Heart left ventricle (tissue), 16 donors: ENCODE measurements around the gene USP14. TPM values are rescaled to one million over a fixed set of nuclear protein-coding genes. Genes with fewer than 3 reads are reported as not detected.

Experiments
- ATAC-seq, 4 donors: fragments of 200-7000 bp; cut with Tn5 transposase; one replicate each; pipeline ENCODE4 v1.9.1; 2020 to 2022; ENCODE audit warnings: moderate library complexity in 4 of 4, mild to moderate bottlenecking in 3 of 4, moderate number of reproducible peaks in 1 of 4
- DNase-seq, 5 donors: peaks; one replicate each; pipeline ENCODE4 v3.0.0-alpha.2; 2020
- H3K27ac ChIP-seq, 12 donors: fragments of 200-600 bp; sonication (generic) in 4 of 12; one replicate each; pipeline versions ENCODE4 v1.5.0 to v1.8.0; 2016 to 2022; ENCODE audit warnings: mild to moderate bottlenecking in 2 of 12
- H3K27me3 ChIP-seq, 9 donors: fragments of 200-600 bp; sonication (generic) in 2 of 9; one replicate each; pipeline versions ENCODE4 v1.5.1 to v1.8.0; 2016 to 2022; ENCODE audit warnings: mild to moderate bottlenecking in 3 of 9
- H3K36me3 ChIP-seq, 9 donors: fragments of 200-600 bp; sonication (generic) in 2 of 9; one replicate each; pipeline versions ENCODE4 v1.5.0 to v1.8.0; 2018 to 2022; ENCODE audit warnings: mild to moderate bottlenecking in 2 of 9
- H3K4me1 ChIP-seq, 12 donors: fragments of 200-600 bp; sonication (generic) in 4 of 12; one replicate each; pipeline versions ENCODE4 v1.5.0 to v1.8.0; 2016 to 2022; ENCODE audit warnings: mild to moderate bottlenecking in 3 of 12
- H3K4me3 ChIP-seq, 12 donors: fragments of 200-600 bp; sonication (generic) in 4 of 12; one replicate each; pipeline versions ENCODE4 v1.5.0 to v1.8.0; 2017 to 2022; ENCODE audit warnings: mild to moderate bottlenecking in 9 of 12, moderate library complexity in 4 of 12
- H3K9me3 ChIP-seq, 12 donors: fragments of 200-600 bp; sonication (generic) in 4 of 12; one replicate each; pipeline versions ENCODE4 v1.5.0 to v1.8.0; 2016 to 2022; ENCODE audit warnings: mild to moderate bottlenecking in 1 of 12
- POLR2A ChIP-seq, 2 donors: fragments of 450-650 bp; IDR thresholded peaks; one replicate each; pipeline ENCODE4 v1.6.1; 2017; ENCODE audit warnings: antibody characterized with exemption in 2 of 2, mild to moderate bottlenecking in 2 of 2, moderate library complexity in 2 of 2
- WGBS, 4 donors: extraction: QIAGEN DNeasy Blood & Tissue Kit in 2 of 4; methylation state at CpG; one replicate each; pipeline versions ENCODE4 v1.1.5 to v1.1.7; 2013 to 2018; 5-methylcytosine and 5-hydroxymethylcytosine counted together
- intact Hi-C, 10 donors: fragments of 100-400 bp; cut with DNase I; formaldehyde crosslinking; loops; one replicate each; pipeline versions ENCODE4 v1.11.1 to v1.14.2; 2022
- polyA plus RNA-seq, 2 donors: library from polyadenylated mRNA; stranded (reverse); fragments of 200-250 nt; gene quantifications; one replicate each; pipeline ENCODE4 v1.2.3, GENCODE V29; 2013
- total RNA-seq, 9 donors: library from RNA; depleted of rRNA in 2 of 9; stranded (reverse); fragments of >200 nt in 2 of 9; fragmentation: NEBNext Ultra II Directional in 3 of 9; extraction: Animal tissue kit (Norgen Biotek cat#: 25700) in 3 of 9; gene quantifications; one replicate each; pipeline versions ENCODE4 v1.1.0 to v1.2.4, GENCODE V29; 2016 to 2023
- TF ChIP-seq, protein P1 (sequence below), 12 donors: fragments of 200-600 bp; sonication (generic) in 4 of 12; IDR thresholded peaks; one replicate each; pipeline versions ENCODE4 v1.5.0 to v1.8.0; 2018 to 2022; ENCODE audit warnings: antibody characterized with exemption in 12 of 12, mild to moderate bottlenecking in 5 of 12
- donor health status: ischemic (EF 13 %, LVEDD 7.1; RV severe dilation, severe dysfunction).
- donor health status: healthy with polysubstance abuse.
- donor health status: DM: no; HTN: yes; CAD: no.
- donor health status: DM: no; HTN: no; CAD: no.
- donor health status: ischemic (EF 25% LVEDD 6.9; RV normal size, moderate dysfunction).
- donor health status: ischemic (EF 25% LVEDD 5.7; RV mildly dilated, moderate dysfunction).
- donor health status: healthy.
- donor health status: DM: yes; HTN: yes; CAD: no.
- donor health status: ischemic (EF 35%, LVEDD 5.7; RV mildly dilated, moderate dysfunction).
- donor health status: nonischemic (EF 11% LVEDD 7.7; RV severe dilation, severe dysfunction).
- donor health status: DM: yes; HTN: yes; CAD: no.
- donor health status: PGD.
- donor health status: ischemic (EF 29% LVEDD 5.4; RV normal size, mild dysfunction).
- donor health status: nonischemic (EF 23%, LVEDD 6.1; RV moderate dilation, normal function).

Gene USP14
- total and polyA plus RNA-seq, 11 donors: 16.5 to 61.5 (median 47.7) TPM

DNA sequence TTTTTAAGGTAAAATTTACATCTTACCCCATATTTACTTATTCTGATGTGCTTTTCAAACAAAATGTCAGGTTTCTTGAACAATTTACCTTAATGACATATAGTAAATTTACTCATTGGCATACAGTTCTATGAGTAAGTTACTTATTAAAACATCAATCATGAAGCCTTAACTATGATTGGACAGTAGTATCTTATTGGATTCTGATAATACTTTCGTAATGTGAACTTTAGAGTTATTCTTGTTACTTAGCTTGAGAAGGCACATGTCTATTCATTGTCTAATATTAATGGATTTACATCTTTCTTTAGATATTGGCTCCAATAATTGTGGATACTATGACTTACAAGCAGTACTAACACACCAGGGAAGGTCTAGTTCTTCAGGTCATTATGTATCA, 51.7 kb downstream of the USP14 start:
- Histone ChIP-seq H3K27me3 (no peaks in the 10 kb centered on the region), H3K27ac (no peak overlapping the region), H3K4me1 (no peaks in the 10 kb centered on the region), H3K4me3 (no peak overlapping the region), H3K9me3 (no peaks in the 10 kb centered on the region), H3K36me3 (peaks cover 0 to 95% (median 84%) of the 10 kb centered on the region in 9 donors)
- no peak for ATAC-seq
- DNase-seq: no peak
- intact Hi-C loops: no loop called here
- 97 to 100% (median 98%) methylated on average over 1 of the region's 1 CpG for WGBS, 4 donors
- no peak for TF ChIP-seq POLR2A (IDR thresholded peaks at IDR 0.05)
- TF ChIP-seq, protein P1, sequence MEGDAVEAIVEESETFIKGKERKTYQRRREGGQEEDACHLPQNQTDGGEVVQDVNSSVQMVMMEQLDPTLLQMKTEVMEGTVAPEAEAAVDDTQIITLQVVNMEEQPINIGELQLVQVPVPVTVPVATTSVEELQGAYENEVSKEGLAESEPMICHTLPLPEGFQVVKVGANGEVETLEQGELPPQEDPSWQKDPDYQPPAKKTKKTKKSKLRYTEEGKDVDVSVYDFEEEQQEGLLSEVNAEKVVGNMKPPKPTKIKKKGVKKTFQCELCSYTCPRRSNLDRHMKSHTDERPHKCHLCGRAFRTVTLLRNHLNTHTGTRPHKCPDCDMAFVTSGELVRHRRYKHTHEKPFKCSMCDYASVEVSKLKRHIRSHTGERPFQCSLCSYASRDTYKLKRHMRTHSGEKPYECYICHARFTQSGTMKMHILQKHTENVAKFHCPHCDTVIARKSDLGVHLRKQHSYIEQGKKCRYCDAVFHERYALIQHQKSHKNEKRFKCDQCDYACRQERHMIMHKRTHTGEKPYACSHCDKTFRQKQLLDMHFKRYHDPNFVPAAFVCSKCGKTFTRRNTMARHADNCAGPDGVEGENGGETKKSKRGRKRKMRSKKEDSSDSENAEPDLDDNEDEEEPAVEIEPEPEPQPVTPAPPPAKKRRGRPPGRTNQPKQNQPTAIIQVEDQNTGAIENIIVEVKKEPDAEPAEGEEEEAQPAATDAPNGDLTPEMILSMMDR (IDR thresholded peaks at IDR 0.05): no peak

DNA sequence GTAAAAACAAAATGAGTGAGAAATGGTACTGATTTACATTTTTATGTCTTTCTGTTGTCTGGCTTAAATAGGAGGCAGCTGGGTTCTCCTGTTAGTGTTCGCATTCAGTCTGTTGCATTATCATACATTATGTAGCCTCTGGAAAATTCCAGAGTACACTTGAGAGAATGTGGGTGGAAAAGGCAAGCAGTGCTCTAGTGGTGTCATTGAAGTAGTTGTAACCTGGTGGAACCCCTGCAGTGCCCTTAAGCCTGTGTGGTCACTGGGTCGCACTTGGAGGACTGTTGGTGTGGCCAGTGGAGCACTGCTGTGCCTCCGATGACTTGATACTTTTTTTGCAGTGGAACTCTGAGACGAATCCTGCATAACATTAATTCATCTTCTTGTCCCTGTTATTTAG, 52.4 kb downstream of the USP14 start:
- intact Hi-C loops: no loop called here
- ATAC-seq: peak in 1 of 4 donors; percentile 29
- no peak overlapping the region for H3K27ac ChIP-seq
- TF ChIP-seq, protein P1 (IDR thresholded peaks at IDR 0.05): no peak
- TF ChIP-seq POLR2A (IDR thresholded peaks at IDR 0.05): no peak
- no peaks in the 10 kb centered on the region for H3K27me3 ChIP-seq
- H3K36me3 ChIP-seq: peaks cover 0 to 95% (median 84%) of the 10 kb centered on the region in 9 donors
- WGBS, 4 donors: 92 to 97% (median 95%) methylated on average over 4 of the region's 4 CpGs
- no peak for DNase-seq
- no peaks in the 10 kb centered on the region for H3K9me3 ChIP-seq
- H3K4me1 ChIP-seq: no peaks in the 10 kb centered on the region
- no peak overlapping the region for H3K4me3 ChIP-seq

DNA sequence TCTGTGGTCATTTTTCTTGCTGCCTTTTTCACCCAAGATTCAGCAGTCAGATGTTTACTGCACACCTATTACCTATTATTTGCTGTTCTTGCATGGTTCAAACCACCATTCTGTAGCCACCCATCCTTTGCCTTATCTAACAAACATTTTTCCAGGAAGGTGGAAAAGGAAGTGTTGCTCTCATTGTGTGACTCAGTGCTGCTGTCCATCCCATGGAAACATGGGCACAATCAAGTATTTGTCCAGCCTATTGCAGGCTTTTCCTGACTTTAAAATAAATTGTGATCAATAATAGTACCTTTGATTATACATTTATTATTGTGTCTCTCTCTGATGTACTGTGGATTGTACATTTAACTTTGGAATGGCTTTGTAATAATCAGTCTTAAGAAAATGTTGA, 53.2 kb downstream of the USP14 start:
- Histone ChIP-seq H3K4me1 (no peaks in the 10 kb centered on the region), H3K27me3 (no peaks in the 10 kb centered on the region), H3K36me3 (peaks cover 0 to 95% (median 84%) of the 10 kb centered on the region in 9 donors), H3K9me3 (no peaks in the 10 kb centered on the region), H3K4me3 (no peak overlapping the region), H3K27ac (no peak overlapping the region)
- no peak for ATAC-seq
- no peak for DNase-seq
- intact Hi-C loops: no loop called here
- no peak for TF ChIP-seq POLR2A (IDR thresholded peaks at IDR 0.05)
- TF ChIP-seq, protein P1 (IDR thresholded peaks at IDR 0.05): no peak

DNA sequence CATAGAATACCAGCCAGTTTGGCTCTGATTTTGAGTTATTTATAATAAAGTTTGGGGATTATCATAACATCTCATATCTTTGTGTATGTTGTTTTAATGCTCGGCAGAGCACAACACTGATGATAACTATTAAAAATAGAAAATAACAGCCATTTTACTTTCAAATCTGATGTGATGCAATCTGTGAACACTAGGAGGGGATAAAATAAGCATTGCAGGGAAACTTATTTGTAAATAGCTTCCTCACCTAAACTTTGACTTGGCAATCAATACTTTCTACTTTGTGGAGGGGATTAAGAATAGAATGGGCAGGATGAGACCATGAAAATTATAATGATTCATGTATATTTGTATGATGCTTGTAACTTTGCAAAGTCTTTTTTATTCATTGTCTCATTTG, 54.4 kb downstream of the USP14 start:
- peaks cover 0 to 96% (median 86%) of the 10 kb centered on the region in 9 donors for H3K36me3 ChIP-seq
- no peak for ATAC-seq
- no peak for TF ChIP-seq POLR2A (IDR thresholded peaks at IDR 0.05)
- TF ChIP-seq, protein P1 (IDR thresholded peaks at IDR 0.05): peak in 3 of 12 donors; percentile 6 to 11 (median 10)
- H3K4me1 ChIP-seq: no peaks in the 10 kb centered on the region
- WGBS, 4 donors: 46 to 68% (median 58%) methylated on average over 1 of the region's 1 CpG
- H3K9me3 ChIP-seq: no peaks in the 10 kb centered on the region
- H3K4me3 ChIP-seq: no peak overlapping the region
- no peak for DNase-seq
- H3K27me3 ChIP-seq: no peaks in the 10 kb centered on the region
- intact Hi-C loops: no loop called here
- H3K27ac ChIP-seq: no peak overlapping the region
